Measurements from ENCODE around the gene TMEM147.

TMEM147 gene

DNA sequence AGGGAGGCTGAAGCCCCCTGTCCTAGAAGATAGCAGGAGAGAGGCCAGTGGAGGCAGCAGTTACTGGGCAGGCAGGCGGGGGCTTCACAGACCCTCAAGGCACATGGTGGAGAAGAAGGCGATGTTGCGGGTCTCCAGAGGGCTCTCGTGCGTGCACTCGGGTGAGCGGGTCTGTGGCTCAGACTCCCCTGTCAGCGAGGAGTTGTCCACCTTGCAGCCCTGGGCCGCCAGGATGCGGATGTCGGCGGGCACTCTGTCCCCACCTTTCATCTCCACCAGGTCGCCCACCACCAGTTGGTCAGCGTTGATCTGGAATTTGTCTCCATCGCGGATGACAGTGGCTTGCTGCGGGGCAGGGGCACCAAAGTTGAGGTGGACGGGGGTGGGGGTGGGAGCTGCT lies 14.8 kb downstream of the TMEM147 start:
- H2AK5ac ChIP-seq (ENCODE audit: low read length) = no peak overlapping the region
- no peak overlapping the region for H2BK120ac ChIP-seq (ENCODE audit: insufficient read depth, low read length, poor library complexity)
- no peaks in the 10 kb centered on the region for H3K36me3 ChIP-seq (ENCODE audit: control insufficient read depth in 1 of 2, insufficient read depth in 2 of 2, low read length in 2 of 2)
- H2BK12ac ChIP-seq (ENCODE audit: low read length) = no peak overlapping the region
- no peak overlapping the region for H3K18ac ChIP-seq (ENCODE audit: low read length)
- no peak overlapping the region for H4K12ac ChIP-seq (ENCODE audit: low read depth, low read length)
- H3K23ac ChIP-seq (ENCODE audit: low read length) = no peak overlapping the region
- H2BK5ac ChIP-seq (ENCODE audit: low read depth, low read length, poor library complexity) = no peak overlapping the region
- no peak overlapping the region for H3K4me2 ChIP-seq (ENCODE audit: low read length)
- H3K9me3 ChIP-seq (ENCODE audit: insufficient read depth, low read depth, low read length) = peaks cover 10% of the 10 kb centered on the region
- H3K4me3 ChIP-seq (ENCODE audit: low read depth, low read length) = no peak overlapping the region
- WGBS (ENCODE audit: extremely low coverage, insufficient coverage, insufficient read length) = no CpG with 5 or more reads among the region's 18 CpGs
- no peak for DNase-seq
- H3K9ac ChIP-seq (ENCODE audit: low read length) = no peak overlapping the region
- H3K4me1 ChIP-seq (ENCODE audit: control insufficient read depth in 1 of 2, insufficient read depth in 2 of 2, low read length in 2 of 2) = peaks cover 2 to 3% of the 10 kb centered on the region in 2 experiments
- H3K14ac ChIP-seq (ENCODE audit: low read length) = no peak overlapping the region
- H4K91ac ChIP-seq (ENCODE audit: low read depth, low read length) = no peak overlapping the region
- no peak overlapping the region for H4K8ac ChIP-seq (ENCODE audit: low read depth, low read length)
- H3K4ac ChIP-seq (ENCODE audit: low read depth, low read length) = no peak overlapping the region
- H3K27me3 ChIP-seq (ENCODE audit: insufficient read depth, low read length) = peaks cover 13% of the 10 kb centered on the region
- no peak overlapping the region for H2AFZ ChIP-seq (ENCODE audit: insufficient read depth, low read length, poor library complexity)
- H3K27ac ChIP-seq (ENCODE audit: low read depth, low read length) = no peak overlapping the region
- no peaks in the 10 kb centered on the region for H3K79me1 ChIP-seq (ENCODE audit: low read length)
- no peaks in the 10 kb centered on the region for H3K79me2 ChIP-seq (ENCODE audit: control insufficient read depth, insufficient read depth, low read length, poor library complexity)

DNA sequence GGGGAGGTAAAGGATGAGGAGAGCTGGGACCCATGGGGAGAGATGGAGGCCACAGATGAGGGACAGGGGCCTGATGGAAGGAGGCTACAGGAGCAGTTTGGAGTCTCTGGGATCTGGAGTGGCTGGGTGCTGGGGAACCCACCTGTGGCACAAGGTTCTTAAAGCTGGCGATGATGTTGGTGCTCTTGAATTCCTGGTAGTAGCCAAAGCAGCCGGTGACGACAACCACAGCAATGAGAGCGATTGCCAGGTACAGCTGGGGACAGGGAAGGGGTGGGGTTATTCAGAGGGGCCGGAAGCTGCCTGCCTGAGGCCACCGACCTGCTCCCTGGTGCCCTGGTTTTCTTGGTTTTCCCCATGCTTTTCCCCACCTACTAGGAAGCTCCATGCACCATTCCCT lies 15.3 kb downstream of the TMEM147 start:
- Histone ChIP-seq H3K27ac (ENCODE audit: low read depth, low read length) (no peak overlapping the region), H3K36me3 (ENCODE audit: control insufficient read depth in 1 of 2, insufficient read depth in 2 of 2, low read length in 2 of 2) (no peaks in the 10 kb centered on the region), H4K91ac (ENCODE audit: low read depth, low read length) (no peak overlapping the region), H3K4me1 (ENCODE audit: control insufficient read depth in 1 of 2, insufficient read depth in 2 of 2, low read length in 2 of 2) (peaks cover 2 to 3% of the 10 kb centered on the region in 2 experiments), H4K8ac (ENCODE audit: low read depth, low read length) (no peak overlapping the region), H3K4ac (ENCODE audit: low read depth, low read length) (no peak overlapping the region), H2AFZ (ENCODE audit: insufficient read depth, low read length, poor library complexity) (no peak overlapping the region), H2BK12ac (ENCODE audit: low read length) (no peak overlapping the region), H3K18ac (ENCODE audit: low read length) (no peak overlapping the region), H3K9me3 (ENCODE audit: insufficient read depth, low read depth, low read length) (peaks cover 10% of the 10 kb centered on the region), H3K4me3 (ENCODE audit: low read depth, low read length) (no peak overlapping the region), H4K12ac (ENCODE audit: low read depth, low read length) (no peak overlapping the region), H3K23ac (ENCODE audit: low read length) (no peak overlapping the region), H3K9ac (ENCODE audit: low read length) (no peak overlapping the region), H3K79me1 (ENCODE audit: low read length) (no peaks in the 10 kb centered on the region), H2AK5ac (ENCODE audit: low read length) (no peak overlapping the region), H3K14ac (ENCODE audit: low read length) (no peak overlapping the region), H3K79me2 (ENCODE audit: control insufficient read depth, insufficient read depth, low read length, poor library complexity) (no peaks in the 10 kb centered on the region), H2BK120ac (ENCODE audit: insufficient read depth, low read length, poor library complexity) (no peak overlapping the region), H3K27me3 (ENCODE audit: insufficient read depth, low read length) (peaks cover 13% of the 10 kb centered on the region), H3K4me2 (ENCODE audit: low read length) (no peak overlapping the region), H2BK5ac (ENCODE audit: low read depth, low read length, poor library complexity) (no peak overlapping the region)
- no CpG with 5 or more reads among the region's 6 CpGs for WGBS (ENCODE audit: extremely low coverage, insufficient coverage, insufficient read length)
- DNase-seq = no peak

DNA sequence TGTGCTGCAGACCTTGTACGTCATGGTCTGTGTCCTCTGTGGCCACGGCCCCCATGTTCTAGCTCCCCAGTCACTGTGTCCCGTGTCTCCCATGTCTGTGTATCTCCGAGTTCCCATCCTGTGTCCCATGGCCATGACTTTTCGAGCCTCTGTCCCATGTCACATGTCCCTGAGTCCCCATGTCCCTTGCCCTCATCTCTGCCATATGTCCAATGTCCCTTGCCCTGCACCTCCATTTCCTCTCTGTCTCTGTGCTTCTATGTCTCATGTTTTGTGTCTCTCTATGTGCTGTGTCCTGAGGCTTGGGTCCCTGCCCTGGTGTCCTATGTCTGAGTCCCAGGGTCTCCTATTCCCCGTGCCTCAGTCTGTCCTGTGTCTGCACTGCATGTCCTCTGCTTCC lies 16.0 kb downstream of the TMEM147 start:
- Histone ChIP-seq H3K9me3 (ENCODE audit: insufficient read depth, low read depth, low read length) (peaks cover 10% of the 10 kb centered on the region), H2BK120ac (ENCODE audit: insufficient read depth, low read length, poor library complexity) (no peak overlapping the region), H2AFZ (ENCODE audit: insufficient read depth, low read length, poor library complexity) (no peak overlapping the region), H3K4me1 (ENCODE audit: control insufficient read depth in 1 of 2, insufficient read depth in 2 of 2, low read length in 2 of 2) (peaks cover 2 to 3% of the 10 kb centered on the region in 2 experiments), H3K14ac (ENCODE audit: low read length) (no peak overlapping the region), H3K27ac (ENCODE audit: low read depth, low read length) (no peak overlapping the region), H3K4me3 (ENCODE audit: low read depth, low read length) (no peak overlapping the region), H3K23ac (ENCODE audit: low read length) (no peak overlapping the region), H2BK5ac (ENCODE audit: low read depth, low read length, poor library complexity) (no peak overlapping the region), H3K79me2 (ENCODE audit: control insufficient read depth, insufficient read depth, low read length, poor library complexity) (no peaks in the 10 kb centered on the region), H4K91ac (ENCODE audit: low read depth, low read length) (no peak overlapping the region), H3K4ac (ENCODE audit: low read depth, low read length) (no peak overlapping the region), H3K36me3 (ENCODE audit: control insufficient read depth in 1 of 2, insufficient read depth in 2 of 2, low read length in 2 of 2) (no peaks in the 10 kb centered on the region), H3K27me3 (ENCODE audit: insufficient read depth, low read length) (peaks cover 13% of the 10 kb centered on the region), H4K12ac (ENCODE audit: low read depth, low read length) (no peak overlapping the region), H3K4me2 (ENCODE audit: low read length) (no peak overlapping the region), H2AK5ac (ENCODE audit: low read length) (no peak overlapping the region), H3K18ac (ENCODE audit: low read length) (no peak overlapping the region), H3K79me1 (ENCODE audit: low read length) (no peaks in the 10 kb centered on the region), H4K8ac (ENCODE audit: low read depth, low read length) (no peak overlapping the region), H2BK12ac (ENCODE audit: low read length) (no peak overlapping the region), H3K9ac (ENCODE audit: low read length) (no peak overlapping the region)
- no peak for DNase-seq
- no CpG with 5 or more reads among the region's 6 CpGs for WGBS (ENCODE audit: extremely low coverage, insufficient coverage, insufficient read length)

DNA sequence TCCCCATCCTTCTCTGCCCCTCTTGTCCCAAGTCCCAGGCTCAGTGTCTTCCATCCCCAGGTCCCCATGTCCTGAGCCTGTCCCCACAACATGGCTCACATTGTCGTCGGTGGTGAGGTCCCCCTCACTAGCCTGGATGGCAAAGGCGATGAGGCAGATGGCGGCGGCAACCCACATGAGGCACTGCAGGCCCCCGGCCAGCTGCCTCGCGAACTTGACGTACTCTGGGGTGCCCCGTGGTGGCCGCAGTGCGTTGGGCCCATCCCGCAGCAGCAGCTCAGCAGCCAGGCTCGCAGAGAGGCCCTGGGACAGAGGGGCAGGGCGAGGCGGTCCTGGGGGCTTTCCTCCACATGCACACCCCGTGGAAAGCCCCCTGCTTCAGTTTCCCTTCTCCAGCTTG lies 16.9 kb downstream of the TMEM147 start:
- no peaks in the 10 kb centered on the region for H3K79me1 ChIP-seq (ENCODE audit: low read length)
- no peak overlapping the region for H4K91ac ChIP-seq (ENCODE audit: low read depth, low read length)
- H3K9me3 ChIP-seq (ENCODE audit: insufficient read depth, low read depth, low read length) = peaks cover 10% of the 10 kb centered on the region
- no peak overlapping the region for H3K4ac ChIP-seq (ENCODE audit: low read depth, low read length)
- DNase-seq = no peak
- no CpG with 5 or more reads among the region's 17 CpGs for WGBS (ENCODE audit: extremely low coverage, insufficient coverage, insufficient read length)
- peaks cover 2 to 3% of the 10 kb centered on the region in 2 experiments for H3K4me1 ChIP-seq (ENCODE audit: control insufficient read depth in 1 of 2, insufficient read depth in 2 of 2, low read length in 2 of 2)
- no peak overlapping the region for H4K8ac ChIP-seq (ENCODE audit: low read depth, low read length)
- H2BK120ac ChIP-seq (ENCODE audit: insufficient read depth, low read length, poor library complexity) = no peak overlapping the region
- H3K4me2 ChIP-seq (ENCODE audit: low read length) = no peak overlapping the region
- no peak overlapping the region for H3K14ac ChIP-seq (ENCODE audit: low read length)
- H4K12ac ChIP-seq (ENCODE audit: low read depth, low read length) = no peak overlapping the region
- H3K18ac ChIP-seq (ENCODE audit: low read length) = no peak overlapping the region
- no peak overlapping the region for H2AK5ac ChIP-seq (ENCODE audit: low read length)
- H3K27me3 ChIP-seq (ENCODE audit: insufficient read depth, low read length) = peaks cover 13% of the 10 kb centered on the region
- H3K36me3 ChIP-seq (ENCODE audit: control insufficient read depth in 1 of 2, insufficient read depth in 2 of 2, low read length in 2 of 2) = no peaks in the 10 kb centered on the region
- H3K79me2 ChIP-seq (ENCODE audit: control insufficient read depth, insufficient read depth, low read length, poor library complexity) = no peaks in the 10 kb centered on the region
- H3K4me3 ChIP-seq (ENCODE audit: low read depth, low read length) = peak overlapping the region; percentile 1
- H2AFZ ChIP-seq (ENCODE audit: insufficient read depth, low read length, poor library complexity) = no peak overlapping the region
- H3K9ac ChIP-seq (ENCODE audit: low read length) = no peak overlapping the region
- H3K27ac ChIP-seq (ENCODE audit: low read depth, low read length) = no peak overlapping the region
- H2BK12ac ChIP-seq (ENCODE audit: low read length) = no peak overlapping the region
- H2BK5ac ChIP-seq (ENCODE audit: low read depth, low read length, poor library complexity) = no peak overlapping the region
- no peak overlapping the region for H3K23ac ChIP-seq (ENCODE audit: low read length)
